NB4 (cell line): ENCODE results near the gene CEPT1.

Source experiments
- DNase-seq: peaks from one replicate; pipeline ENCODE4 v3.0.0; 2010; ENCODE audit warnings: low read depth
- H3K4me3 ChIP-seq: one replicate; pipeline ENCODE4 v1.5.1; 2011; ENCODE audit warnings: mild to moderate bottlenecking, low read depth, low read length, moderate library complexity
- CTCF ChIP-seq: IDR thresholded peaks from one replicate; pipeline ENCODE4 v1.5.1; 2012; ENCODE audit warnings: low read depth, low read length
- MAX ChIP-seq: IDR thresholded peaks from 2 replicates; pipeline ENCODE4 v1.6.1; 2011; ENCODE audit warnings: low read depth, low read length
- MYC ChIP-seq: IDR thresholded peaks from 2 replicates; pipeline ENCODE4 v1.6.1; 2011; ENCODE audit warnings: low read depth, low read length
- POLR2A ChIP-seq: IDR thresholded peaks from 2 replicates; pipeline ENCODE4 v1.6.1; 2011; ENCODE audit warnings: mild to moderate bottlenecking; ENCODE audit not compliant: insufficient read length; ENCODE audit errors: extremely low read depth

Gene CEPT1

DNA sequence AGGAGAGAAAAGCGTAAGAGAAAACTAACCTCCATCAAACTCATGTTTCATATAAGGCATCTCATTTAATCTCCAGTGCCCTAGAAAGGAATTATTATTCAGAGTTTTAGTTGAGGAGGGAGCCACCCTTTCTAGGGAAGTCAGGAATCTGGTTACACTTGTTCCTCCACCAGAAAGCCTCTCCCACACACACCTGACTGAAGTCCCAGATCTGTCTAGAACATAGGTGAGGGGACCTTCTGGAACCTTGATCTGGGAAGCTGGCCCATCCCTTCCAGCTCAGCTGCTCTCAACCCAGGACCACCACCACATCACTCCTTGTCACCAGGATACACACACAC lies 62.3 kb downstream of the CEPT1 start:
- TF ChIP-seq MAX (no peak), CTCF (no peak)
- no peak for DNase-seq
- no peak overlapping the region for H3K4me3 ChIP-seq

- peak overlapping the region; percentile 37 for H3K4me3 ChIP-seq
- peak; percentile 60 for DNase-seq
- TF ChIP-seq MYC, result no peak
- no peak for TF ChIP-seq POLR2A
- TF ChIP-seq MAX, result no peak
- TF ChIP-seq CTCF, result no peak
Observed at GRCh38 chr1:111202707-111203623, 62.9 kb downstream of the CEPT1 start.

DNA sequence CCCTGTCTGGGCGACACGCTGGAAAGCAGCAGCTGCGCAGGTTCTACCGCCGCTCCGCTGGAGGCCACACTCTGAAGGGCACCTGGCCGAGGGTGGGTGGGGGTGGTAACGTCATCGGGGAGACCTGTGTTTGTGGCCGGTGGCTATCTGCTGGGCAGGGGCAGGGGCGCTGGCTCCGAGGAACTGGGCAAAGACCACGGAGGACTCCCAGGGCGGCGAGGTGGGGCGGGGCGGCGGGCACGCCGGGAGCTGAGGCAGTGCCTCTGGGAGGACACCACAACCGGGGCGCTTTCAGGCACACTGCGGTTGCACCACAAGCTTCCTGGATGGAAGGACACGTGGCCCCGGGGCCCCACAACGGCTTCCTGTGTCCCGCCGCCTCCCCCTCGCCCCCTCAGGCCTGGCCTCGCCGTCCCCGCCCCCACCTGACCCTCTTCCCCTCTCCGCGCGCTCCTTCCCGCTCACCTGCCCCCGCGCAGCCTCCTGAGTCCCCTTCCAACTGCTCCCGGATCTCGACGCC lies 63.7 kb downstream of the CEPT1 start:
- DNase-seq, result peak; percentile 98
- TF ChIP-seq CTCF (no peak), POLR2A (no peak), MAX (no peak), MYC (no peak)

DNA sequence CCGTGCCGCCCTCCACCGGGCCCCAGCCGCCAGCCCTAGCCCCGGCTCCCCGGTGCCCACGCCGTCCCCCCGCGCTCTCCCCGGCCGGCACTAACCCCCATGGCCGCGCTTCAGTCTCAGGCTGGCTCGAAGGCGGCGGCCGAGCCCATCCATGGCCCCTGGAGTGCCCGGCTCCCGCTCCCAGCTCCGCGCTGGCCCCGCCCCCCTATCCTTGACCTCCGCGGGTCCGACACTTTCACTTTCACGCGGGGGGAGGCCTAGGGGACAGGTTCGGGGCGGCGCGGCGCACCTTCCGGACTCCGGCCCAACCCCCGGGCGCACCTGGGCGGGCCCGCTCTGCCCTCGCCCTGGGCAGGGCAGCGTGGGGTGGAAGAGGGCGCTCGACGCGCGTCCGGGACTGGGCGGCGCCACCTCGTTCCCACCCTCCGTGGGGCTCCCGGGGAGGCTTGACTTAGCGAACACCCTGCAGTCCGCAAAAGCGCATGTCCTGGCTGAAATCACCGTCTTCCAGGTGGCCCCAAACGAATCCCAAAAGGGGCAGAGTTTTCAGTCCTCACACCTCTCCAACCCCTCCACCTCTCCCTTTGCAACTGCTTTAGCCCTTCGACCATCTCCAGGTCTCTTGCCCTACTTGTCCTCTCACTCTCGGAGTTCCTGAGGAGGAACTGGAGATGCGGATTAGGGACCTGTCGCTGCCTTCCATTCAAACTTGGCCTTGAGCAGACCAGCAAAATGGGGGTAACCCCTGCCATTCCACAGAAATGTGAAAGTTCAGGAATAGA lies 64.4 kb downstream of the CEPT1 start:
- no peak overlapping the region for H3K4me3 ChIP-seq
- no peak for DNase-seq
- no peak for TF ChIP-seq MYC
- TF ChIP-seq CTCF, result no peak
- no peak for TF ChIP-seq POLR2A
- TF ChIP-seq MAX, result no peak

More for the DNA sequence above, 63.7 kb downstream of the CEPT1 start:
- peak overlapping the region; percentile 37 for H3K4me3 ChIP-seq

DNA sequence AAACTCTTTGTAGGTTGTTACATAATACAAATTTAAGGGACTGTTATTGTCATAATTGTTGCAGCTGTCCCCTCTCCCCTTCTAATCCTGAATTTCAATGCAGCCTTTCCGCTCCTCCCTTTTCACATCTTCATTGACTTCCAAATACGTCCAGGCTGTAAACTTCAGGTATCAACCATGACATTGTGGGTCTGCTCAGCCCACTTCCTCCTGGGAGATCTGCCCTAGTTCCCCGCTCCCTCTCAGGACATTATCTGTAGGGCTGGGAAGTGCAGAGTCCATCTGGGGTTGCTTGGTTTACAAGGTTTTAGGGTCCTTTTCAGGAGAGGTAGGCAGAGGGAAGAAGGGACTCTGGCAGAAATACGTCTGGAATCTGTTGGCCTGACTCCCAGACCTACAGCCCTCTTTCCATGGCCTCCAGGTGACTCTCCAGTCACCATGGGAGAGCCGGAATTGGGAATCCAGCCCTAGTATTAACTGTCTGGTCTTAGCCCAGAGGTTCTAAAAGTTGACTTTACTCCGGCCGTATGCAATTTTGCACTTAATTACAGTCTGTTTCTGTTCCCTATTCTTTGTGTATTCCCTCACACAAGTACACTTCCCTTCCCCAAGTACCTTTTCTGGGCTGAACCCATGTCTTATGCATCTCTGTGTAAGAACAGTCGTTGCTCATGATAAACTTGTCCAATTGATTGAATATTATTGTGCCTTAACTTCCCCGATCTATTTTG lies 65.1 kb downstream of the CEPT1 start:
- DNase-seq, result peak; percentile 43
- H3K4me3 ChIP-seq, result no peak overlapping the region
- TF ChIP-seq CTCF, result no peak
- no peak for TF ChIP-seq MAX
- TF ChIP-seq POLR2A, result no peak
- no peak for TF ChIP-seq MYC
